GM19025 (cell line): ENCODE results near the gene APBA1.
"Not testable (repeated sequence)": the region's sequence is repeated elsewhere in the genome, so short reads cannot be mapped to it uniquely, and the experiment has no call there.

ENCODE experiments used
- ATAC-seq: cut with Tn5 transposase; IDR thresholded peaks from one replicate; pipeline ENCODE4 v1.9.1; 2021; ENCODE audit warnings: mild to moderate bottlenecking, low read depth, moderate library complexity; ENCODE audit not compliant: unreplicated experiment

Gene APBA1

GRCh38 chr9:69454321-69454720 is 217.8 kb downstream of the APBA1 start:
- ATAC-seq, result no peak

- ATAC-seq, result no peak
Observed at GRCh38 chr9:69453746-69454145, 218.4 kb downstream of the APBA1 start.

GRCh38 chr9:69452110-69452782 is 219.9 kb downstream of the APBA1 start:
- no peak for ATAC-seq

- ATAC-seq, result no peak
Observed at GRCh38 chr9:69446496-69446895, 225.7 kb downstream of the APBA1 start.

- no peak for ATAC-seq
Observed at GRCh38 chr9:69445251-69445650, 226.9 kb downstream of the APBA1 start.

- ATAC-seq, result no peak
Observed at GRCh38 chr9:69444791-69445190, 227.4 kb downstream of the APBA1 start.

GRCh38 chr9:69444021-69444420 is 228.2 kb downstream of the APBA1 start:
- ATAC-seq, result no peak

- no peak for ATAC-seq
Observed at GRCh38 chr9:69443178-69443577, 229.0 kb downstream of the APBA1 start.

- no peak for ATAC-seq
Observed at GRCh38 chr9:69442486-69442885, 229.7 kb downstream of the APBA1 start.

- ATAC-seq, result not testable (repeated sequence)
Observed at GRCh38 chr9:69440254-69440955, 231.8 kb downstream of the APBA1 start.

GRCh38 chr9:69439654-69440053 is 232.5 kb downstream of the APBA1 start:
- not testable (repeated sequence) for ATAC-seq

- ATAC-seq, result no peak
Observed at GRCh38 chr9:69433968-69434367, 238.2 kb downstream of the APBA1 start.

- ATAC-seq, result no peak
Observed at GRCh38 chr9:69433392-69433791, 238.8 kb downstream of the APBA1 start.

- no peak for ATAC-seq
Observed at GRCh38 chr9:69432623-69433022, 239.5 kb downstream of the APBA1 start.

- no peak for ATAC-seq
Observed at GRCh38 chr9:69431777-69432176, 240.4 kb downstream of the APBA1 start.

- ATAC-seq, result no peak
Observed at GRCh38 chr9:69431203-69431602, 241.0 kb downstream of the APBA1 start.

GRCh38 chr9:69430206-69430605 is 242.0 kb downstream of the APBA1 start:
- no peak for ATAC-seq

- no peak for ATAC-seq
Observed at GRCh38 chr9:69429281-69429680, 242.9 kb downstream of the APBA1 start.

- no peak for ATAC-seq
Observed at GRCh38 chr9:69428017-69428785, 244.0 kb downstream of the APBA1 start.

GRCh38 chr9:69427286-69427685 is 244.9 kb downstream of the APBA1 start:
- no peak for ATAC-seq

GRCh38 chr9:69425136-69425801 is 246.9 kb downstream of the APBA1 start:
- no peak for ATAC-seq
